ENCODE results near the gene ITGA8.

GRCh38 chr10:15570738-15571339 lies 148.9 kb downstream of the ITGA8 start:
- no peak for TF ChIP-seq CTCF (IDR thresholded peaks at IDR 0.05; ENCODE audit: low read length)
- no peak for TF ChIP-seq EZH2 (IDR thresholded peaks at IDR 0.05; ENCODE audit: borderline replicate concordance, low read length)

Data from OCI-LY1 (cell line).